Vagina (tissue), 2 donors: ENCODE results near the gene GNG2. TPM values are rescaled to one million over a fixed set of nuclear protein-coding genes. Genes with fewer than 3 reads are reported as not detected.

Source experiments
- DNase-seq, 2 donors: peaks; one replicate each; pipeline ENCODE4 v3.0.0-alpha.2; 2017; ENCODE audit errors: extremely low spot score in 2 of 2
- H3K27ac ChIP-seq: fragments of 200-600 bp; sonication (generic); one replicate; pipeline ENCODE4 v1.5.1; 2019
- H3K27me3 ChIP-seq: fragments of 200-600 bp; sonication (generic); one replicate; pipeline ENCODE4 v1.5.1; 2019
- H3K36me3 ChIP-seq, 2 donors: fragments of 200-600 bp; sonication (generic); one replicate each; pipeline ENCODE4 v1.5.1; 2017 to 2019
- H3K4me1 ChIP-seq: fragments of 200-600 bp; sonication (generic); one replicate; pipeline ENCODE4 v1.5.1; 2019
- H3K4me3 ChIP-seq, 2 donors: fragments of 200-600 bp; sonication (generic); 1 replicate in 1 of 2; 2 replicates in 1 of 2; pipeline ENCODE4 v1.5.1; 2016 to 2019
- H3K9me3 ChIP-seq: fragments of 200-600 bp; sonication (generic); one replicate; pipeline ENCODE4 v1.5.1; 2019
- POLR2A ChIP-seq, 2 donors: fragments of 450-650 bp; IDR thresholded peaks; one replicate each; pipeline ENCODE4 v1.6.1; 2017; ENCODE audit warnings: antibody characterized with exemption in 2 of 2, mild to moderate bottlenecking in 2 of 2, moderate library complexity in 2 of 2
- POLR2AphosphoS5 ChIP-seq, 2 donors: sonication (generic); formaldehyde crosslinking; IDR thresholded peaks; one replicate each; pipeline ENCODE4 v1.9.0; 2017; ENCODE audit warnings: antibody characterized with exemption in 2 of 2, mild to moderate bottlenecking in 2 of 2, low read depth in 1 of 2; ENCODE audit not compliant: insufficient read depth in 1 of 2
- intact Hi-C: fragments of 100-400 bp; cut with DNase I; formaldehyde crosslinking; loops from one replicate; pipeline ENCODE4 v1.15.1; 2023
- total RNA-seq: library from RNA; depleted of rRNA; stranded (reverse); fragments of >200 nt; gene quantifications from one replicate; pipeline ENCODE4 v1.2.3, GENCODE V29; 2016
- TF ChIP-seq, protein P1 (sequence below), 3 experiments: fragments of 450-650 bp in 2 of 3; fragments of 200-600 bp in 1 of 3; sonication (generic) in 1 of 3; IDR thresholded peaks; one replicate each; pipeline ENCODE4 v1.5.1; 2017 to 2019; ENCODE audit warnings: antibody characterized with exemption in 3 of 3, mild to moderate bottlenecking in 2 of 3, moderate library complexity in 2 of 3

The GNG2 gene
- total RNA-seq = 12.8 TPM

DNA sequence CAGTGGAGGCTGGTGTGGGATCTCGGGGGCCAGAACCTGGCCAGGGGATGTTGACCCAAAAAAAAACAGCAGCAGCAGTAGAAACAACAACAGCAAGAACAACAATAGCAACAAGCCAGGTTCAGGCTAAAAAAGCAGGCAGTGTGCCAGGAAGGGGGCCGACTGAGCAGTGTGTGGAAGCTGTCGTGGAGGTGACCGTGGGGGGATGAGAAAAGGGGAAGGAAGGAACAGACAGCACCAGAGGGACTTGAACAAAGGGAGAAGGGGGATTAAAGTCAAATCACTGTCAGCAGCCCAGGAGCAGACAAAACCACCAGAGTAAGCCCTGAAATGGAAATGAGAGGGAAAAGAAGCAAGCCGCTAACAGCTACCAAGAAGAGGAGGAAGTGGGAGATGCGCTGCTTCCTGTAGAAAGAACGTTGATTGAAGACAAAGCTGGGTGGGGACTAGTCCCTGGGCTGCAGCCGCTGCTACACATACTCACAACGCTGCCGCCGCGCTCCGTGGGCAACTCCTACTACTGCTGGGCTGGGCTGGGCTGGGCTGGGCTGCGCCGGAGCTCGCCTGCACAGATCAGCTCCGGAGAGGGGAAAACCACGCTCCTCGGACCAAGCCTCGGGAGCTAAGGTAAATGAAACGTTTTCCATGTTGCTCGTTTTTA lies at the start of gene GNG2:
Gene GNG2, plus strand, starts transcription at position 449 of the 661 bp plus-strand sequence. CDS start 90,067 bp downstream, outside the sequence.
- intact Hi-C loops = no loop called here
- H3K36me3 ChIP-seq = no peaks in the 10 kb centered on the region
- H3K27me3 ChIP-seq = no peaks in the 10 kb centered on the region
- H3K4me3 ChIP-seq = peak within 1 kb of the TSS; percentile 36 to 41
- no peak for DNase-seq
- TF ChIP-seq POLR2AphosphoS5 (IDR thresholded peaks at IDR 0.05; ENCODE audit: insufficient read depth in 1 of 2, low read depth in 1 of 2) = peak in 1 of 2 donors; percentile 69
- no peak for TF ChIP-seq POLR2A (IDR thresholded peaks at IDR 0.05)
- H3K4me1 ChIP-seq = peaks cover 14% of the 10 kb centered on the region
- peak within 1 kb of the TSS; percentile 34 for H3K27ac ChIP-seq
- H3K9me3 ChIP-seq = no peaks in the 10 kb centered on the region

DNA sequence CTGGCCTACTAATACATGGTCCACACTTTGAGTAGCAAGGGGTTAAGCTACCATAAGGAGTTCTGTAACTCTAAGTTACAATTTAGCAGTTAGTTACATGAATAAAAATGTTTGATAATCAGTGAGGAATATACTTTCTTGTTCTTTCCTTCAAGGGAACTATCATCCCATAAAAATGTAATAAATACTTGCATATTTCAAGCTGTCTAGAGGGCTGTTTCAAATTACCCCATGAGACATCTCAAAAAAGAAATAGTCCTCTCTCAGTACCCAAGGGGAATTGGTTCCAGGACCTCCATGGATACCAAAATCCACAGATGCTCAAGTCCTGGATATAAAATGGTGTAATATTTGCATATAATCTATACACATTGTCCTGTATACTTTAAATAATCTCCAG lies 48.7 kb upstream of the GNG2 start:
- H3K36me3 ChIP-seq = no peaks in the 10 kb centered on the region
- intact Hi-C loops = no loop called here
- H3K27me3 ChIP-seq = no peaks in the 10 kb centered on the region
- DNase-seq = no peak
- no peak overlapping the region for H3K27ac ChIP-seq
- H3K4me3 ChIP-seq = no peak overlapping the region
- H3K9me3 ChIP-seq = no peaks in the 10 kb centered on the region
- H3K4me1 ChIP-seq = no peaks in the 10 kb centered on the region
- TF ChIP-seq POLR2AphosphoS5 (IDR thresholded peaks at IDR 0.05; ENCODE audit: insufficient read depth in 1 of 2, low read depth in 1 of 2) = no peak
- TF ChIP-seq POLR2A (IDR thresholded peaks at IDR 0.05) = no peak
- TF ChIP-seq, protein P1, sequence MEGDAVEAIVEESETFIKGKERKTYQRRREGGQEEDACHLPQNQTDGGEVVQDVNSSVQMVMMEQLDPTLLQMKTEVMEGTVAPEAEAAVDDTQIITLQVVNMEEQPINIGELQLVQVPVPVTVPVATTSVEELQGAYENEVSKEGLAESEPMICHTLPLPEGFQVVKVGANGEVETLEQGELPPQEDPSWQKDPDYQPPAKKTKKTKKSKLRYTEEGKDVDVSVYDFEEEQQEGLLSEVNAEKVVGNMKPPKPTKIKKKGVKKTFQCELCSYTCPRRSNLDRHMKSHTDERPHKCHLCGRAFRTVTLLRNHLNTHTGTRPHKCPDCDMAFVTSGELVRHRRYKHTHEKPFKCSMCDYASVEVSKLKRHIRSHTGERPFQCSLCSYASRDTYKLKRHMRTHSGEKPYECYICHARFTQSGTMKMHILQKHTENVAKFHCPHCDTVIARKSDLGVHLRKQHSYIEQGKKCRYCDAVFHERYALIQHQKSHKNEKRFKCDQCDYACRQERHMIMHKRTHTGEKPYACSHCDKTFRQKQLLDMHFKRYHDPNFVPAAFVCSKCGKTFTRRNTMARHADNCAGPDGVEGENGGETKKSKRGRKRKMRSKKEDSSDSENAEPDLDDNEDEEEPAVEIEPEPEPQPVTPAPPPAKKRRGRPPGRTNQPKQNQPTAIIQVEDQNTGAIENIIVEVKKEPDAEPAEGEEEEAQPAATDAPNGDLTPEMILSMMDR (IDR thresholded peaks at IDR 0.05) = no peak

DNA sequence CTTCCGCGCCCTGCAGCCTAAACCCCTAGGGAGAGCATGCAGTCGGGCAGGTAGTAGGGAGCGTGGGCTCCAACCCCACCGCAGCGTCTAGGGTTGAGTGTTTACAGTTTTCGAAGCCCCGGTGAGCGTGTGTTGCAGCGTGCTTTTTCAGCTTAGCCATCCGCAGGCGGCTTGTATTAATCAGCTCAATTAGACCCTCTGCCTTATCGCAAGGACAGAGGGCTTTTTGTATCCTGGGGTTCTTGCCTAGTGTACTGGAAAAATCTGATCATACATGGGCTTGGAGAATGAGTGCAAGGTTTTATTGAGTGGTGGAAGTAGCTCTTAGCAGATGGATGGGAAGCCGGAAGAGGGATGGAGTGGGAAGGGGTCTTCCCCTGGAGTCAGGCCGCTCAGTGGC lies 44.4 kb upstream of the GNG2 start:
- no peaks in the 10 kb centered on the region for H3K27me3 ChIP-seq
- no peak for DNase-seq
- no peaks in the 10 kb centered on the region for H3K36me3 ChIP-seq
- H3K4me3 ChIP-seq = no peak overlapping the region
- no peak overlapping the region for H3K27ac ChIP-seq
- intact Hi-C loops = no loop called here
- H3K4me1 ChIP-seq = no peaks in the 10 kb centered on the region
- H3K9me3 ChIP-seq = no peaks in the 10 kb centered on the region
- TF ChIP-seq POLR2AphosphoS5 (IDR thresholded peaks at IDR 0.05; ENCODE audit: insufficient read depth in 1 of 2, low read depth in 1 of 2) (no peak), POLR2A (IDR thresholded peaks at IDR 0.05) (no peak)
- TF ChIP-seq, protein P1 (IDR thresholded peaks at IDR 0.05) = no peak

DNA sequence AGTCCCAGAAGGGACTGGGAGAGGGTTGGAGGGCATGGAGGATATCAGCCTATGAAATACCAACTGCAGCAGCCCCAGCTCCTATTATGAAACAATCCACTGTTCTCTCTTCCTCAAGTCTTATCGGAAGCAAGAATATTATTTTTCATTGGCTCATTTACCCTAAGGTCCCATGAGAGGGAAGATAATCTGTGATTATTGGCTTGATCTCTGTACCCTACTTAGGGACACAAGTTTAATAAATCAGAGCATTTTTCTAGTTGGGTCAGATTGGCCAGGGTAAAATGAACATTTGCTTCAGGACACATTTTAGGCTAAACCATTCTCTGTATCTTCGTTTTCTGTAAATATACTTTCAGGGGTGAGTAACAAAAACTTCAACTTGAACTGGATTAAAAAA lies 43.1 kb upstream of the GNG2 start:
- no peak overlapping the region for H3K4me3 ChIP-seq
- TF ChIP-seq, protein P1 (IDR thresholded peaks at IDR 0.05) = no peak
- no peak for TF ChIP-seq POLR2A (IDR thresholded peaks at IDR 0.05)
- no peak for DNase-seq
- no peaks in the 10 kb centered on the region for H3K27me3 ChIP-seq
- H3K4me1 ChIP-seq = no peaks in the 10 kb centered on the region
- H3K27ac ChIP-seq = no peak overlapping the region
- intact Hi-C loops = no loop called here
- H3K9me3 ChIP-seq = no peaks in the 10 kb centered on the region
- H3K36me3 ChIP-seq = no peaks in the 10 kb centered on the region

DNA sequence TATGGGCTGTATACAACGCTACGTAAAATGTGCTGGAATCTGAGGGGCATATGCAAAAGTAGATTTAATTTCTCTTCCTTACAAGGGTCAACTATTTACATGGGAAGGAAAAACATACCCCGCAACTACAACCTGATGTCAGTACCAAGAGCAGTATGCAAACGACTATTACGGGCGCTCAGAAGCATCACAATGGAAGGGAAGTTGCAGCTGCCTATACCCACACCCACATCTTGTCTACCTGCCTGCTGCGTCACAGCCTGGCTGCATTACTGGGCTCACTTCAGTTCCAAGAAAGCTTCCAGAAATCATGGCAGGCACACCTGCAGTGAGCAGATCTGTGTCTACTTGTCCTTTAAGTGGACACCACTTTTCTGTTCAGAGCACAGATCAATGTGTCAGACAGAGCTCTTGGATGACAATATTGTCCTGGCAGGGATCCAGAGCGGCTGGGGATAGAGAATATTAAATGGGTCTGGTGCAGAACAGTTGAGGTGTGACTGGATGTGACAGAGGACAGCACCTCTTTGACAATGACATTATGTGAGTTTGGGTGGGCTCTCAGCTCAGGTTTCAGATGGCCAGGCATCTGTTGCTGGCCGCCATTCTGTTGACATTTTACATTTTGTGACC lies 41.5 kb upstream of the GNG2 start:
- TF ChIP-seq POLR2AphosphoS5 (IDR thresholded peaks at IDR 0.05; ENCODE audit: insufficient read depth in 1 of 2, low read depth in 1 of 2) (no peak), POLR2A (IDR thresholded peaks at IDR 0.05) (no peak)
- TF ChIP-seq, protein P1 (IDR thresholded peaks at IDR 0.05) = no peak
- Histone ChIP-seq H3K27me3 (no peaks in the 10 kb centered on the region), H3K9me3 (no peaks in the 10 kb centered on the region), H3K36me3 (no peaks in the 10 kb centered on the region), H3K4me3 (no peak overlapping the region), H3K27ac (no peak overlapping the region), H3K4me1 (no peaks in the 10 kb centered on the region)
- DNase-seq = no peak
- intact Hi-C loops = no loop called here
